ENCODE data around the gene TAF4.
"Not testable (repeated sequence)": the region's sequence is repeated elsewhere in the genome, so short reads cannot be mapped to it uniquely, and the experiment has no call there.

The TAF4 gene

GRCh38 chr20:62080249-62080990, 14.7 kb upstream of the TAF4 start:
- no peak for DNase-seq (ENCODE audit: low read depth)

DNA sequence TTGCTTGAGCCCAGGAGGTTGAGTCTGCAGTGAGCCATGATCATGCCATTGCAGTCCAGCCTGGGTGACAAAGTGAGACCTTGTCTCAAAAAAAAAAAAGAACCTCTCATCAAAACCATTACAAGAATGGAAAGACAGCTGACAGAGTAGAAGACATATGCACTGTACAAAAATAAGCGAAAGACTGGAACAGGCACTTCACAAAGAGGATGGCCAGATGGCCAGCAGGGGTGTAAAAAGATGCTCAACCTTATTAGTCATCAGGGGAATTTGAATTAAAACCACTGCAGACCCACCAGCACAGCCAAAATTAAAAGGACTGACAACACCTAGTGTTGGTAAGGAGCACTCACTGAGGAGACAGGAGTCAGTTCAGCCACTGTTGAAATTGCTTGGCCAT, 13.5 kb upstream of the TAF4 start:
- no peak for DNase-seq (ENCODE audit: low read depth)

- DNase-seq (ENCODE audit: low read depth) = no peak
Observed at GRCh38 chr20:62073323-62073722, 7.6 kb upstream of the TAF4 start.

GRCh38 chr20:62071669-62072430, 6.2 kb upstream of the TAF4 start:
- DNase-seq (ENCODE audit: low read depth) = not testable (repeated sequence)

GRCh38 chr20:62069741-62070216, 4.1 kb upstream of the TAF4 start:
- peak; percentile 13 for DNase-seq (ENCODE audit: low read depth)

DNA sequence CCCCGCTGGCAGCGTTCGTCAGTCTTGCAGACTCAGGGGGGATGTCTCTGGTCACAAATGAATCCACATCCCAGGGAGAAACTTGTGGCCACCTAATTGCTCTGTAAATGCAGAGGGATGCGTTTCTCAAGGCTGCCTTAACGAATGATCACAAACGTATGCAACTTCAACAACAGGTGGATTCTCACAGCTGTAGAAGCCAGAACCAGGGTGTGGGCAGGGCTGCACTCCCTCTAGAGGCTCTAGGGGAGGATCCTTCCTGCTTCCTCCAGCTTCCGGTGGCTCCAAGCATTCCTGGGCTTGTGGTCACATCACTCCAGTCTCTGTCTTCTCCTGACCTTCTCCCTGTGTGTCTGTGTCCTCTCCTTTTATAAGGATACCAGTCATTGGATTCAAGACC, 3.3 kb upstream of the TAF4 start:
- no peak for DNase-seq (ENCODE audit: low read depth)

GRCh38 chr20:62067547-62068260, 2.0 kb upstream of the TAF4 start:
- DNase-seq (ENCODE audit: low read depth) = no peak

- no peak for DNase-seq (ENCODE audit: low read depth)
Observed at GRCh38 chr20:62066983-62067433, 1.3 kb upstream of the TAF4 start.

DNA sequence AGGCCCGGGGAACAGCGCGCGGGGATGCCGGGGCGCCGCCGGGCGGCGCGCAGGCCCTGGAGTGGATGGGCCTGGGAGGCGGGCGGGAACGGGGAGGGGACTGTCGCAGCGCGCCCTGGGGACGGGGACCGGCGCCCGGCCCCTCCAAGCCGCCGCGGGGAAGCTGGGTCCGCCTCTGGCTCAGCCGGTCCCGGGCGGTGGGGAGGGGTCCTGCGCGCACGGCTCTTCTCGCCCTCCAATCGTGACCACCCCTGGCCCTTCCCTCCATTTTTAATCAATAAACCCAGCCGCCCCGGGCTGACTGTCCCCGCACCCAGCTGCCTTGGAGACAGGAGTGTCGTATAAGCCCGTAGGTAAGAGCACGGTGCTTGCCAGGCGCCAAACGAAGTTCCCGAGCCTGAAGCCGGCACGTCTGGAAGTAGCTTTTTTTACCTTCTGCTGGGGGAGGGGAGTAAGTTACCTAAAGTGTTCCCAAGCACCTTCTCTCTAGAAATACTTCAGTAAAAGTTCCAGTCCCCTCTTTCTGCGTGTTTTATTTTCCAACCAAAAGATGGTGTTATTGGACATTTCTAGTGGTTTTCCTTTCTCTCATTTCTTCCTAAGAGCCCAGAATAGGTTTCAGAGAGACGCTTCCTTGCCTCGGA, 780 bp upstream of the TAF4 start:
- no peak for DNase-seq (ENCODE audit: low read depth)

GRCh38 chr20:62064770-62065673, 659 bp downstream of the TAF4 start:
- DNase-seq (ENCODE audit: low read depth) = no peak

DNA sequence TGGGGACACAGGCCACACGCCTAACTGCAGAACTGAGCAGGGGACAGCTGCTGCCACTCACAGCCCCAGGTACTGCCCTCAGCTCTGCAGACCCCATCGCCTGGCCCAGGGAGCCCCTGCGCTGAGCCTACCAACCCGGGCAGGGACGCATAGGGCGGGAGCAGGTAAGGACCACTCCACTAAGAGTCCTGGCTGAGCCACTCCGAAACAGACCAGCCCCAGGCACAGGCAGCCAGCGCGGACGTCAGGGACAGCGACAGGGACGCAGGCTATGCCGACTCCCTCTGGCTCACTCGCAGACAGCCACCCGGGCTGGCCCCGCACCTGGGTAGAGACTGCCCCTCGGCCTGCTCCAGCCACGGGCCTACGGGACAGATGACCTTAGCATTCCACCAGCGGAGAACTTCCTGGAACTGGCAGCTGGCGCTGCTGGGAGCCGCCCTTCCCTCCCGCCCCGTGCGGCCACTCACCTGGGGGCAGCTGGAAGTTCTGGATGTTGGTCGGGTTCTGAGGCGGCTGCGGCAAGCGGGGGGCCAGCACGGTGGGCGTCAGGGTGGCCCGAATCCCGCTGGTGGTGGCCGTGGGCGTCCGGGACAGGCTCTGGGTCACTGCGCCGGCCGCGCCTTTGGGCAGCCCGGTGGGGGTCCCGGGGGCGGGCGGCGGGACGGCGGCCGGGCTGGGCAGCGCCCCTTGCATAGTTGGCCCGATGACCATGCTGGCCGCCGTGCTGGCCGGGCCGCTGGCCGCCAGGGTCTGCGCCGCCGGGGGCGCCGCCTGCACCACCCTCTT, 1.5 kb downstream of the TAF4 start:
- DNase-seq (ENCODE audit: low read depth) = no peak

- no peak for DNase-seq (ENCODE audit: low read depth)
Observed at GRCh38 chr20:62063315-62063980, 2.2 kb downstream of the TAF4 start.

- no peak for DNase-seq (ENCODE audit: low read depth)
Observed at GRCh38 chr20:62062661-62063314, 2.9 kb downstream of the TAF4 start.

- no peak for DNase-seq (ENCODE audit: low read depth)
Observed at GRCh38 chr20:62061851-62062423, 3.7 kb downstream of the TAF4 start.

- no peak for DNase-seq (ENCODE audit: low read depth)
Observed at GRCh38 chr20:62060631-62061541, 4.8 kb downstream of the TAF4 start.

DNA sequence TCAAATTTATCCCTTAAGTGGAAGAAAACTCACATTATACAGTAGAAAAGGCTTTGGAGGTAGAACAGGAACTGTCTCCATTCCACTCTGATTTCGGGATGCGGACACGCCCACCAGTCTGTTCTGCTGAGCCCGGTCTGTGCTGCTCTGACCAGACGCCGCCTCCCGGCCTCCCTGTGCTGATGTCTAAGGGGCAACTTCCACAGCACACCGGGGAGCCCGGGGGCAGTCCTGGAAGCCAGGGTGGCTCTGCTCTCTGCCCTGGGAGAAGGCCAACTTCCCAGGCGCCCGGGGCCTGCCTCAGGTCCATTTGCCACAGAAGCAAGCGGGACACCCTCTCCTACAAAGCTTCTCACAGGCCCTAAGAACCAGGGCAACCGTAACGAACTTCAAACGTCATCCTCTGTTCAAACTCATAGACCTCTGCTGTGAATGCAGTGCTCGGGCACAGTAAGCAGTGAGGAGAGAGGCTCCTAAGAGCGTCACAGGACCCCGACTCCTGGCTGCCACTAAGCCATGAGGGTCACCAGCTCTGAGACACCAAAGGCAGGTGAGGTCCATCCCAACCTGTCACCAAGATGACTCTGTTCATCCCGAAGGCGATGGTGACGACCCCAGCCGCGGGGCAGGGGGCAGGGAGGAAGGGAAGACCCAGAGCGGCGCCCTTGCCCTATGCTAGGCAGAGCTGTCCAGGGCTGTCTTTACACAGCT, 5.6 kb downstream of the TAF4 start:
- DNase-seq (ENCODE audit: low read depth) = no peak

DNA sequence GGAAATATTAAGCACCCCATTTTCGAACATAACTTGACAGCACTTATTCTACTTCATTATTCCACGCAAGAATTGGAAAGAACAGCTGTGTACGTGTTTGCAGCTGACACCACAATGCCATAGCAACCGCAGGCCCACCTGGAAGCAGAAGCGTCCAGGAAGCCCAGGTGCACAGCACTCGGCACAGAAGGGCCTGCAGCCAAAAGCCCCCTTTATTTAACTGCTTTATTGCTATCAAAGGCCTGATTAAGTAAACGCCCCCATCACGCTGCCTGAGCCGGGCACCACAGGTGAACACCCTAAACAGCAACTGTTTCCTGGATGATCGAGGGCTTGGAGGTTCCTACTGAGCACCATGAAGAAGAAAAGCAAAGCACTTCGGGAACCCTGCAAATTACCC, 6.3 kb downstream of the TAF4 start:
- no peak for DNase-seq (ENCODE audit: low read depth)

Measured in non-pigmented ciliary epithelial cell (primary cell).